Gastroesophageal sphincter (tissue), 3 donors: ENCODE results near the gene UBE2K.
"Not testable (repeated sequence)": the region's sequence is repeated elsewhere in the genome, so short reads cannot be mapped to it uniquely, and the experiment has no call there.

Experiments used
- CTCF ChIP-seq, 4 experiments: fragments of 200-600 bp in 2 of 4; fragments of 450-650 bp in 2 of 4; sonication (generic) in 1 of 4; IDR thresholded peaks; one replicate each; pipeline ENCODE4 v1.5.1; 2017 to 2019; ENCODE audit warnings: antibody characterized with exemption in 4 of 4, mild to moderate bottlenecking in 2 of 4, moderate library complexity in 2 of 4
- EP300 ChIP-seq: sonication (generic); formaldehyde crosslinking; IDR thresholded peaks from one replicate; pipeline ENCODE4 v1.6.1; 2017; ENCODE audit warnings: antibody characterized with exemption, mild to moderate bottlenecking
- POLR2A ChIP-seq, 2 donors: fragments of 450-650 bp; IDR thresholded peaks; one replicate each; pipeline ENCODE4 v1.6.1; 2017; ENCODE audit warnings: antibody characterized with exemption in 2 of 2, mild to moderate bottlenecking in 2 of 2, moderate library complexity in 1 of 2
- POLR2AphosphoS5 ChIP-seq: sonication (generic); formaldehyde crosslinking; IDR thresholded peaks from one replicate; pipeline ENCODE4 v1.6.1; 2017; ENCODE audit warnings: antibody characterized with exemption

GRCh38 chr4:39813761-39814160, 115.8 kb downstream of the UBE2K start:
- TF ChIP-seq CTCF (IDR thresholded peaks at IDR 0.05); POLR2A (IDR thresholded peaks at IDR 0.05); POLR2AphosphoS5; EP300: not testable (repeated sequence)
